ENCODE data around the gene ABLIM1.

DNA sequence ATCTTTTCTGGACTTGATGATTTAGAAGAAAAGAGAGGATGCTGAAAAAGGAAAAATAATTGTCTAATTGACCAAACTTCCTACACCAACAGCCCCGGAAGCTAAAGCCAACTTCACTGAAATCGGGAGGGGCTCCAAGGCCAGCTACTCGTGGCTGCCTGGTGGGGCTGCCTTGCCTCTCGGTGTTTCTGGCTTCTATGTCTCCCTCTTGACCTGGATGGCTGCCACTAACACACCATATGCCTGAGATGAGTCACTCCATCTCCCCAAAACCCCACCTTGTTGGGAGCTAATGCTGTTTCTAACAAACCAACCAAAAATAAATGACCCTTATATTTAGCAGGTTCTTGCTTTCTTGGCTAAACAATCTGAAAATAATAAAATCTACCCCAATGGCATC is 166.1 kb downstream of the ABLIM1 start:
- no peak for TF ChIP-seq POLR2A (IDR thresholded peaks at IDR 0.05)
- no peak for TF ChIP-seq EP300 (IDR thresholded peaks at IDR 0.05)
- TF ChIP-seq, protein P1, sequence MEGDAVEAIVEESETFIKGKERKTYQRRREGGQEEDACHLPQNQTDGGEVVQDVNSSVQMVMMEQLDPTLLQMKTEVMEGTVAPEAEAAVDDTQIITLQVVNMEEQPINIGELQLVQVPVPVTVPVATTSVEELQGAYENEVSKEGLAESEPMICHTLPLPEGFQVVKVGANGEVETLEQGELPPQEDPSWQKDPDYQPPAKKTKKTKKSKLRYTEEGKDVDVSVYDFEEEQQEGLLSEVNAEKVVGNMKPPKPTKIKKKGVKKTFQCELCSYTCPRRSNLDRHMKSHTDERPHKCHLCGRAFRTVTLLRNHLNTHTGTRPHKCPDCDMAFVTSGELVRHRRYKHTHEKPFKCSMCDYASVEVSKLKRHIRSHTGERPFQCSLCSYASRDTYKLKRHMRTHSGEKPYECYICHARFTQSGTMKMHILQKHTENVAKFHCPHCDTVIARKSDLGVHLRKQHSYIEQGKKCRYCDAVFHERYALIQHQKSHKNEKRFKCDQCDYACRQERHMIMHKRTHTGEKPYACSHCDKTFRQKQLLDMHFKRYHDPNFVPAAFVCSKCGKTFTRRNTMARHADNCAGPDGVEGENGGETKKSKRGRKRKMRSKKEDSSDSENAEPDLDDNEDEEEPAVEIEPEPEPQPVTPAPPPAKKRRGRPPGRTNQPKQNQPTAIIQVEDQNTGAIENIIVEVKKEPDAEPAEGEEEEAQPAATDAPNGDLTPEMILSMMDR (IDR thresholded peaks at IDR 0.05): no peak
- TF ChIP-seq POLR2AphosphoS5 (IDR thresholded peaks at IDR 0.05): no peak
